ENCODE measurements around the gene PICK1.

- no peak for TF ChIP-seq REST (IDR thresholded peaks at IDR 0.05; ENCODE audit: insufficient read depth in 1 of 2, low read depth in 2 of 2, low read length in 2 of 2)
- TF ChIP-seq POLR2AphosphoS5 (IDR thresholded peaks at IDR 0.05; ENCODE audit: low read depth, low read length) = no peak
- no peak for TF ChIP-seq TAF1 (IDR thresholded peaks at IDR 0.05; ENCODE audit: borderline replicate concordance, insufficient read depth, low read length)
These were observed 15.3 kb downstream of the PICK1 start for GRCh38 chr22:38072322-38073149.
